Measurements from ENCODE around the gene GRIN2C.

GRIN2C gene

DNA sequence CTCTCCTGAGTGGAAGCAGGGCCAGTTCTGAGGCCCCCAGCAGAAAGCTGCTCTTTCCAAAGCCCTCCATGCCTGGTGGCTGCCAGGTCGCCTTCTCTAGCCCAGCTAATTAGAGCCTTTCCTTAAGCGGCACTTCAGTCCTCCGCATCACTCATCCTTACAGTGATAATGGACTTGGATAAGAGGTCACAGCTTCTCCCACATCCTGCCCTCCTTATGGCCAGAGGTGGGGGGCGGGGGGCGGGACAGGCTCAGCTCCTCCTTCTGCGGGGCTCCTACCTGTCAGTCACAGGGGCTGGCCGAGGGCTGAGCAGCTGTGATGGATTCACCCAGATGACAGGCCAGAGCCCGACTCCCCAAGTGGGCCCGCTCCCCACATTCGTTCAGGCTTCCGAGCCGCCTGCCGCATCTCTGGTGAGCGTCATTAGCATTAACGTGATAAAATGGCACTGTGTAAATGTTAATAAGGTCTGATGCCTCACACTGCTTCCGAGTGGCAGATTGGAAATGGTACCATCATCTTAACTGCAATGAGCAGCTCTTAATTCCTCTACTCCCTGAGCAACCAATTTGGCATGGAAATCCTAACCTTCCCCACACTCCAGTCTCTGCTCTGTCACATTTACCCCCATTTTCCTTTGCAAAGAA, 41.3 kb downstream of the GRIN2C start:
- DNase-seq = no peak

DNA sequence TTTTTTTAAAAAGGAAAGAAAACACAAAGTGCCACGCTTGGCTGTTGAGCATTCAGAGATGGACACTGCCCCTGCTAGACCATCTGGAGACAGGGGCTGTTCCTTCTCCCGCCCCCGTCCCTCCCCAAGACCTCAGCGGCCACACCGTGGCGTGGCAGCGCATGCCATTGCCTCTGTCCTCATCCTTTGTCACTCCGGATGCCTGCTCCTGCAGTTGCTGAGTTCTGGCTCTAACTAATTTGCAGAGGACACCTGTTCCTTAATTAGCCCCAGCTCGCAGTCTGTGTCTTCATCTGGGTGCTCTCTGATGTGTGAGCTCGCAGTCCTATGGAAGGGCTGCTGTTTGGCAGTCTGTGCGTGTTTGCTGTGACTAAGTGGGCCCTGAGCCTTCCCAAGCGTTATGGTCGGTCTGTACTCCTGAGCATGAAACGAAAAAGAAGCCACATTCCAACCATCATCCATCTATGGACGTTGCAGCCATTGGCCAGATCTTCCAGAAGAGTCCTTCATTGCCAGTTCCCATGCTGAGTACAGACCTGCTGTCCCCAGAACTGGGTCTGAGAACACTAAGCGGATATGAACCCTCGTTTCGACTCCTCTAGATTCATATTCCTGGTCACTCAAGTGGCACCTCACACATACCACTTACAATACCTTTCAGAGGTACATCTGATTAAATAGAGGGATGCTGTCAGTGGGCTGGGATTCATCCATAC, 42.6 kb downstream of the GRIN2C start:
- DNase-seq = no peak

DNA sequence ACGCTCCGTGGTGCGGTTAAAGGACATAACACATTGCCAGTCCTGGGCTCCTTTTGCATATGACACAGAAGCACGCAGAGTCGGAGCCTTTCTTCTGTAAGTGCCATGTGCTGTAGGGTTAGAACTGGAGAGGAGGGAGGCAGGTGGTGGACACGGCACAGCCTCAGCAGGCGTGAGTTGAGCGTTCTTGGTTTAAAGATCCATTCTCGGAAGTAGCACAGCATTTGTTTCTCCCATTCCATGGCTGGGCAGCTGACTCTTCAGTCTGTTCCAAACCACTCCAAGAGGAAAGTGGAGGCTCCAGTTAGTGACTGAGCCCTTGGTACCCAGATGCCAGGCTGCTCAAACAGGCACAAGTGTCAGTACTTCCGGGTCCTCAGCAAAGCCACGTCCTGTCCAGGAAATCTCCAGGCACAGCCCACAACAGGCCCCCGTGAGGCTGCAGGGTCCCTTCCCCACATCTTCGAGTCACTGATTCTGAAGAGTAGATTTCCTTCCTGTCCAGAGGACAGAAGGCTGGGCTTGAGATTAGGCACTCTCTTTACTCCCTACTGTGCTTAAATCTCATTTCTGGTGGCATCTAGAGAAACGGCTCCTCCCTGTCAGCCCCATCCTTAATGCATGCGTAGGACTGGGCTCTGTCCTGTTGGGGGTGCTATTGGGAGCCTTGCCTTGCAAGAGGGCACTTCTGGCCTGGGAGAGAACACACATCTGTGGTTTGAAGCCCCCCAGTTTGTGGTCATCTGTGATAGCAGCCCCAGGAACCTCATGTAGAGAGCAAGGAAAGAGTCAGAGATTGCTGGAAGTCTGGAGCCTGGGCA, 43.9 kb downstream of the GRIN2C start:
- peak; percentile 56 for DNase-seq

DNA sequence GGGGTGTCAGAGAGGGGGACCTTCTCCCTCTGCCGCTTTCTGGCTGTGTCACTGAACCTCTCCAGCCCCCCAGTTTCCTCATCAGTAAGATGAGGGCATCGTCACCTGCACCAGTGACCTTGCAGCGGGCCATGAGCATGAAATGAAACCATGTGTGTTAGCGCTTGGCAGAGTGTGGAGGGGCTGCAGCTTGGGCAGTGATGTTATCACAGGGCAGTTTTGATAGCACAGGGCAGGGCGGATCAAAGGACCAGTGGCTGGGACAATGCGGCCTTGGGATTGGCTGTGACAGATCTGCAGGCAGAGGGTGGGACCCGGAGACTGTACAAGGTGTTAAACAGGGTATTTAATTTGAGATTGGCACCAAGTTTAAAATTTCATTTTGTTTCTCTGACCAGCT, 44.6 kb downstream of the GRIN2C start:
- DNase-seq = no peak

DNA sequence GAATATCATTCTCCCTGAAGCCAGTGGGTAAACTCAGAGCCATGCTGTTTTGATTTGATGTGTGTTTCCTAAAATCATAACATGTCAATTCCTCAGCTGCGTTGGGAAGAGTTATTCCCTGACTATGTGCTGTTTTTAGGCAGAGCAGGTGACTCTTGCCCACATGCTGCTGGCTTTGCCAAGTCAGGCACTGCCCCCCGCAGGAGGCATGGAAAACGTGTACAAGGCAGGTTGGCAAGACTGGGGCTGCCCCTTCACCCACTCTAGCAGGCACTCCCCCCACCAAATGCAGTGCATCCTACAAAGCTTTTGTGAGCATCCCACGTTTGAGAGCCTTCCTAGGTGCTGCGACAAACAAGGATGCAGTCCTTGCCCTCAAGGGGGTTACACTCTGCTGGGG, 45.2 kb downstream of the GRIN2C start:
- no peak for DNase-seq

DNA sequence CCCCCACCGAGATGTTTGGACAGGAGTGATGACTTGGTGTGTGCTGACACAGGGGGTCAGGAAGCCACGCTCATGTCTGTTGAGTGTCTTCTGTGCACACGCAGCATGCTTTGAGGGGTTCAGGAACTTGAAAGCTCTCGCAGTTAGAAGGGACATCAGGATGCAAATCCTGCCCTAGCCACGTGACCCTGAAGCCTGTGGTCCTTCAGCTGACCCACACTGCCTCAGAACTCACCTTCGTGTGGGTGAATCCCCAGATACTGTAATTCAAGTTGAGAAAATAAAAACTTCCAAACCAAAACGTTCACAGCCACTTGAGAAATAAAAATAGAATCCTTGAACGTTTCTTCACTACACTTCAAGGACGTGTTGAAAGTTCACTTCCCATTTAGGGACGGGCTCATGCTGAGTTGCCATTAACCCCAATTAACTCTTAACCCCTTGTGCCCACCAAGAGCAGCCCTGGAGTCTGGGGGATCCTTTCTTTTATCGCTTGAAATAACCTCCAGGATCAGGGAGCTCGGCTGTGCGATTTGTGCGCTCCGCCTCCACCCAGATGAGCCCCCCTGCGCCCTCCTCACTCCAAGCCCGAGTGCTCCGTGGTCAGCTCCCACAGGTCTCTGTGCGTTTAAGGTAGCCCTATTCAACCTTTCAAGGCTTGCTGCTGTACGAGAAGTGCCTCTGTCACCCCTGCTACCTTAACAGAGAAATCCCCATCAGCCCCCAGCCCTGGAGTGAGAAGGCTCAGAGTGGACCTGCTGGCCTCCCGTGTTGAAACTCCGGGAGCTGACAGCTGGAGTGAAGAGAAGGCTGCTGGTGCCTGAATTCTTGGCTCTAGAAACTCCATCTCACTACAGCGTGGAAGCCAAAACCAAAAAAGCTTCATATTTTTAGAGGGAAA, 47.3 kb downstream of the GRIN2C start:
- no peak for DNase-seq

DNA sequence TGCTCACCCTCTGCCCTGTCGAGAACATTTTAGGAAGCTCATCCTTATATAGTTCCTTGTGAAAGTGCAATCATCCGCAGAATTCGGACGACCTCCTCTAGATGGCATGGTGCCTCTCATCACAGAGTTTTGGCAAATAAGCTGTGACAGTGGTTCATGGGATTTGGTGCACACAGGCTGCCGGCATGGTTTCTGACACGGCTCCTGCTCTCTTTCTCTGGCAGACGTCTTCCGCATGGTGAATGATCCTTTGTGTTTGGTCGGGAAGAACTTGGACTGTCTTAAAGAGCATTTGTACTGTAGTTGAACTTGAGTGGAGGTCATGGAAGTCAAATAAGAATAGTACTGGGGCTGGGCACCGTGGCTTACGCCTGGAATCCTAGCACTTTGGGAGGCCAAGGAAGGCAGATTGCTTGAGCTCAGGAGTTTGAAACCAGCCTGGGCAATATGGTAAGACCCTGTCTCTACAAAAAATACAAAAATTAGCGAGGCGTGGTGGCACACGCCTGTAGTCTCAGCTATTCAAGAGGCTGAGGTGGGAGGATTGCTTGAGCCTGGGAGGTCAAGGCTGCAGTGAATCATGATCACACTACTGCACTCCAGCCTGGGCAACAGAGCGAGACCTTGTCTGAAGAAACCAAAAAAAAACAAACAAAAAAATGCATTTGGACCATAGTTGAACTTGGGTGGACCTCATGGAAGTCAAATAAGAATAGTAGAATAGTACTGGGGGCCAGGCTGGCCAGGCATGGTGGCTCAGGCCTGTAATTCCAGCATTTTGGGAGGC, 48.8 kb downstream of the GRIN2C start:
- DNase-seq = no peak

DNA sequence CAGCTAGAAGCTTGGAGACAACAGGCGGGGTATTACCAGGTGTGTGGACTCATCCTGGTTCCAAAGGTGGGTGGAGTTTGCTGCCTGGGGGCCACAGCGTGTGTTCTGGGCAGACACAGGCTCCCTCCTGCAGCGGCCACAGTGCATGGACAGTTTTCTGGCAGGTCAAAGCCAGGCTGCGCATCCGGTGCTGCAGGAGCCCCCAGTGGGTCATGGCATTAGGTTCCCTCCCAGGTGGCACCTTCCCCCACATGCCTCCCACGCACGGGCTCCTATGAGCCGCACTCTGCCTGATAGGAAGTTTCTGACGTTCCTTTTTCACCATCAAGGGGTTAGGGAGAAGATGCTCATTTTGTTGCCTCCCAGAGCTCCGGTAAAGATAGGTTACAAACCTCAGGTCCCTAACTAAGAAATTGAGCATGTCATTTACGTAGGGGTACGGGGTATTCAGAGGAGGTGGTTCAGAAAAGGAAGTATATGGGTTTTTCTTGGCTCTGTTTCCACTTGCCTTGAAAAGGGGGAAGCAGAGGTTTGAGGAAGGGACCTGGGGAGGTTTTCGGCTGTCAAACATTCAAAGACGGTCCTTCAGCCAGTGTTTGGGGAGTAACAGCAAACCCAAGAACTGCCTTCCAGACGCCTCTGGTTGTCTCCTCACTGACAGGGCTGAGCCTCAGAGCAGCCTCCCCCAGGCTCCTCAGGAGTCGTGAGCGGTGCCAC, 50.8 kb downstream of the GRIN2C start:
- DNase-seq = no peak

DNA sequence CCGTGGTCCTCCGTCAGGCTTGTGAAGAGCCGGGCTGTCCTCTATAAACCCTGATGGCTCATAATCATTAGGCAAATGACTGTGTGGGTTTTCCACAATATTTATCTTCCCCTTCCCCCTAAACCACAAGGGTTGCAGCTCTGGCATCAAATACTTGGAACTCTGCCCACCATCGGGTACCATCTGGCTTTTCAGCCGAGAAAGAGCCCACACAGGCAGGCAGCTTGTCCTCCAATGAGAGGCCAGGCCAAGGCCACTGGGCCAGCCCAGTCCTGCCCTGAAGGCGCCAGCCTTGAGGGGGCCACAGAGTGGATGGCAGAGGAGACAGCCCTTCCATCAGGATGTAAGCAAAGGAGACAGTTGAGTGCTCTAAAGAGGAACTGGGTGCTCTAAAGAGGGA, 51.8 kb downstream of the GRIN2C start:
- no peak for DNase-seq

DNA sequence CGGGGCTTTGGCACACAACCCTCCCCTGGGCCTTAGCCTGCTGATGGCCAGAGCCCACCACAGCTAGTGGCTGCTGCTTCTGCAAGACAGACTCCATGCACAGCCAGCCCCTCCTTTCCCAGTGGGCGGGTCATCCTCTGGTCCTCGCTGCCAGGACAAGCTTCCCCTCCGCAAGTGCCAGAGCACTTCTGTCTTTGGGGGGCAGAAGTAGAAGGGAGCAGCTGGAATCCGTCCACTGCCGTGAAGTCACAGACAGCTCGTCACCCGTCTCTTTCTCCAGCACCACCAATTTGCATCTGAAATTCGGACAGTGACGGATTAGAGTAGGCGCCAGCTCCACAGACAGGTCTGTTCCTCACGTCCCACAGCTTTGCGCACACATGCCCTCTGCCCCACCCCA, 52.2 kb downstream of the GRIN2C start:
- no peak for DNase-seq

DNA sequence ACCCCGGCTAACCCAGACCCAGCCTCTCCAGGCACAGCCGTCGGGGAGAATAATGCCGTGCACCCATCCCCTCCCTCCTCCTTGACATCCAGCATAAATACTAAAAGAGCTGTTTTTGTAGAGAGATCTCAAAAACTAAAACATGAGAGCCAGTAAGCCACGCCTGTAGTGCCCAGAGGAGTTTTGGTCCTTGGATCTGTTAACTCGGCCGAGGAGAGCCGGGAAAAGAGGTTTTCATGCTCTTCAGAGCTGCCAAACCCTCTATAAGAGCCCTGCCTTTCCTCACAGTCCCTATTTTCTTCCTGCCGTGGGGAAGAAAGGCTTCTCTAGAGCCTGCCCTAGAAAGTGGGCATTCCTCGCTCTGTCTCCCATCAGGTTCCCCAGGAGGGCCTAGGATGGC, 53.4 kb downstream of the GRIN2C start:
- DNase-seq = no peak

DNA sequence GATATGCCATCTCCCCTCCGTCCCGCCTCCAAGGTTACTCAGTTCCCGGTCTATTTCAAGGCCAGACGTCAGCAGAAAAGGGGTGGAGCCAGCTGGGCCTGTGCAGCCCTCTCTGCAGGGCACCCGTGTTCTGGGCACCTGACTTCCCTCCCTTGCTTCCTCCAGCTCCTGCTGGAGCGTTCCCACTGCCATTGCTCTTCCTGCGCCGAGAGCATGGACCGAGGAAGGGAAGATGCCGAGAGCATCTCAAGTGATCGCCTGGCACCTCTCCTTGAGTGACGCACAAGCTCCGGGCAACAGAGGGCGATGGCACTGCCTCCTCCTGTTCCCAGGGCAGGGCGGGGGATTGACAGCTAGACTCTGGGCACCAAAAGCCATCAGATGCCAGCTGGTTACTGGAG, 54.1 kb downstream of the GRIN2C start:
- DNase-seq = no peak

DNA sequence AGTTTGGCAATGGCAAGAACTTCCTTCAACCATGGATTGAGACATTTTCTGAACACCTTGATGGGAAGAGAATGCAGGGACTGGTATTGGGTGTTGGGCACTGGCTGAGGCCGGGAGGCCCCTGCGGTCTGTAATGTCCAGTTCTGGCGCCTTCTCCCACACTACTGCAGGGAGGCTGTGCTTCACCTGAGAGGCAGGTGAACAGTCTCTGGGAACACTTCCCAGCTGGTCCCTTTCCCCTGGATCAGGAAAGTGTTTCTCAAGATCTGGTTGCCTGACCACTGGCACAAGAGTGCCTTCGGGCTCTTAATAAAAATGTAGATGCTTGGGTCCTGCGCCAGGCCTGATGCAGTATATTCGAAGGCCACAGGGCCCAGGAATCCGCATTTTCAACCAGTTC, 55.0 kb downstream of the GRIN2C start:
- DNase-seq = no peak

DNA sequence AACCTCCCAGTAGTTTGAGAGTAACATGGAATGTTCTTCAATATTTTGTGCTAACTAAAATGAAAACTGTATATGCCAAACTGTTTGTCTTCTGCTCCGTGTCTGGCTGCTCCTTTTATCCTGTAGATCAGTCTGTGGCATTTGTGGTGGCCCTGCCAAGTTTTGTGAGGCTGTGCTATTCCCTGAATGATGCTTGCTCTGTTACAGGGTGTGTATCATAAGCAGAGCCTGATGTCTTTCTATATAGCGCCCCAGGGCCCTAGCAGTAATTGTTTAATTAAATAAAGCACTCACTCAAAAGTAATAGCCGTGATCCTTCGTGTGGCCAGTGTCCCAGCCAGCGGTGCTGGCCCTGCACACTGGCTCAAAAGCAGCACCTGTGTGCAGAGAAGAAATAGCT, 55.7 kb downstream of the GRIN2C start:
- no peak for DNase-seq

DNA sequence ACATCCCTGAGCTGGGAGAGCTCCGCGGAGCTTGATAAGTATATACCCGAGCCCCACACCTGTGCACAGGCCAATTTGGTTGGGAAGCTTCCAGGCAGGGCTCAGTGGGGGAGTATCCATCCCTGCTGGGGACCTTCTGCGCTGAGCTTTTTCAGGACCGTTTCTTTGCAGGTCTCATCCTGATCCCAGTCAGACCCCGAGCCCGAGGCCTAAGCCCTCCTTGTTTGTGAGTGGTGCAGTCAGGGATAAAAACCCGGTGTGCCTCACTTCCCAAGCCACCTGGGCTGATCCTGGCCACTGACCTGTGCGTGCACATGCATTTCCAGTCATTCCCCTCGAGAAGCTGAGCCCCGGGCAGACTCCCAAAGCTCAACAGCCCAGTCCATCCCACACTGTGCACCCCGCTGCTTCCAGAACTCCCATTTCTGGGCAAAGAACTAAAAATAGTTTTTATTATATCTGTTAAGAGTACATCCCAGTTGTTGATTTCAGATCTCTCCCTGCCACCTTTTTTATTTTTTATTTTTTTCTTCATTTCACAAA, 56.2 kb downstream of the GRIN2C start:
- DNase-seq = no peak

DNA sequence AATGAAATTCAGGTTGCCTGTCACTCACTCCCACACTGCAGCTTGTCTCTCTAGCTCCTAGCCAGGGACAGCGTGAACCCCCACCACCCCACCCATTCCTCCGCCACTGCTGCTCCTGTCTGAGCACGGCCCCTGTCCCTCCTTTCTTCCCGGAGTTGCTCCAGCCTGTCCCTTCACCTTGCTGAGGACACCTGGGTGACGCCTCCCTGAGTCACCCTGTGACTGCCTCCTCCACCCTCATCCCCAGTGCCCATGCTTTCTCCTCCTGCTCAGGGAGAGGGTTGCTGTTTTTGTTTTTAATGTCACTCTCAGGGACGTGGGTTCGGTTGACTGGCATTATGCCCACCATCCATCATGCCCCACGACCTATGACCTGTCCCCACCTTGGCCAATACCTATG, 57.8 kb downstream of the GRIN2C start:
- no peak for DNase-seq

DNA sequence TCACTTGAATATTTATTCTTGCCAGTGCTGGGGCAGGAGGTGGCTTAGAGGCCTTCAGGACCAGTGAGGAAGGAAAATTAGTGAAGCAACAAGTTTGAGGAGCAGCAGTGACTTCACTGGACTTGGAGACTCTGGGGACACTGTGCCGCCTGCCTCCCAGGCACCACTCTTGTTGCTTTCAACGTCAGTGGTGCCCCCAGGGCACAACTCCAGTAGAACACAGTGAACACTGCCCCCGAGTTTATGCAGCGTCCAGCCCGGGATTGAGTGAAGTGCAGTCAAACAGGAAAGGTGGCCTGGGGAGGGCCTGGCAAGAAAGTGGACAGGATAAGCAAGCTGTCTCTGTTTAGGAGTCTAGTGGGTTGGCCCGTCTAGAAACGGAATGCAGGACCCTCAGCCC, 59.2 kb downstream of the GRIN2C start:
- no peak for DNase-seq

DNA sequence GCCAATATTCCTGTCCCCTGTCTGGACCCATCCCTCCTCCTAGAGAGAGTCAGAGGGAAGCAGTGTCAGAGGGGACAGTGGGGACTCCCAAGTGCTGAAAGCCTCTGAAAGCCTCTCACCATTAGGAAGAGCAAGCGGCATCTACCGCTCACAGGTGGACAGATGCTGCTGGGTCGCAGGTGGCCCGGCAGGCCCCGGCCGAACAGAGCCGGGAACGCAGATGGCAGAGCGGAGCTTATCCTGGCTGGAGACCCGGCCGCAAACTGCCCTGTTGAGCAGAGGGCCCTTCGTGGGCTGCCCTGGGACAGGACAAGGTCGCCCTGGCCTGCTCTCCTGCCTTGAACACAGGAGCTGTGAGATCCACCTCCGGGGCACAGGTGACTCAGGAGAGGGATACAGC, 60.6 kb downstream of the GRIN2C start:
- DNase-seq = no peak

DNA sequence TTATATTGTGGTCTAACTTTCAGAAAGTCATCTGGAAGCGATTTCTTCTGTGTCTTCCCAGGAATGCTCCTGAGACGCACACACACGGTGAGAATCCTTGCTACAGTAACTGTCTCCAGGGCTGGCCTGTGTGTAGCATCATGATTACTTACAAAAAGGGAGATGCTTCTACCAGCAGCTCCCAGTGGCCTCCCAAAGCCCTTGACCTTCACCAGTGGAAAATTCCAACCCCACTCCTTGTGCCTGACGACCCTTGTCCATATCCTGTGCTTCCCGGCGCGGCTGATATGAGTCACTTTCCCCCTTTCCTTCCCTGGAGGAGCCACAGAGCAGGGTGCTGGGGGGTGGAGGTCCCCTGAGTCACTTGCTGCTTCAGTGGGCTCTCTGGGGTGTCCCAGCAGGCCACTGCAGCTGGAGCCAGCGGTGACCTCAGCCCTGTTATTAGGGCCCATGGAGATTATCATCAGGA, 61.4 kb downstream of the GRIN2C start:
- DNase-seq = no peak

DNA sequence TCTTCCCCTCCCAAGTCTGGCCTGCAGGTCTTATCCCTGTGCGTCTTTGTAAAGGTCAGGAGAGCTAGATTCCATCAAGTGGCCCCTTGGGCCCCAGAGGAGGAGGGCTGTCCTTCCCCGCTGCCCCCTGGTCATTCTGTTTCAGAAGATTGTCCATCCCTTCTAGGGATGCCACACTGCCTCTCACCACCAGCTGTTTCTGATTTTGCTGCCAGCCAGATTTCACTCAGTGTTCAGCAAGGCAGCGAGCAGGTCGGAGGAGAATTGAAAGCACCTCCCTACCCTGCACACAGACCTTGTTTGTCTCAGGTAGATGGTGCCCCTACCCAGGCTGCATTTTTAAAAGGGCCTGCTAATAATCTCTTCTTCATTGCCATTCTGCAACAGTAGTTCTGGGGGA, 61.9 kb downstream of the GRIN2C start:
- no peak for DNase-seq

DNA sequence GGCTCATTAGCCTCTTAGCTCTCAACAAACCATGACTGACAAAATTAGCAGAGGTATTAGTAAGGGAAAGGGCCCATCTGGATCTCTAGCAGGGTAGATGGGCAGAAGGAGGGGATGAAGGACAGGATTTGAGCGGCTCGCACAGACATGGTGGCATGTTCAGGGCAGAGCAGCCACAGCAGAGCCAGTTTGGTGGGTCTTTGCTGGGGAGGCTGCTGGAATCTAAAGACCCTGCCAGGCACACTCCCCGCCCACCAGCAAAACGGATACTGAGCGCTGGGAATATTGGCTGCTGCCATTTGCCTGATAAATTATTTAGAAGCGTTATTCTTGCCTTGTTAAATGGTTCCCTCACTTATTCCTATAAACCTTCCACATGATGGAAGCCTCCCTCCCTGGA, 62.8 kb downstream of the GRIN2C start:
- DNase-seq = no peak

Data from NCI-H82 (cell line).